Activated CD8-positive, alpha-beta memory T cell treated with anti-CD3 and anti-CD28 coated beads, Interleukin-2, amount 50 U/mL, for 24 hours (primary cell): ENCODE measurements around the gene TMEM170A.
"Not testable (repeated sequence)": the region's sequence is repeated elsewhere in the genome, so short reads cannot be mapped to it uniquely, and the experiment has no call there.

Source experiments
- DNase-seq: peaks from one replicate; pipeline ENCODE4 v3.0.0-alpha.2; 2020; ENCODE audit errors: extremely low read depth

TMEM170A gene

GRCh38 chr16:75481475-75481874, 17.0 kb upstream of the TMEM170A start:
- DNase-seq = no peak

- DNase-seq = no peak
These were observed 15.0 kb upstream of the TMEM170A start for GRCh38 chr16:75479421-75479990.

GRCh38 chr16:75478480-75479345, 14.2 kb upstream of the TMEM170A start:
- no peak for DNase-seq

DNA sequence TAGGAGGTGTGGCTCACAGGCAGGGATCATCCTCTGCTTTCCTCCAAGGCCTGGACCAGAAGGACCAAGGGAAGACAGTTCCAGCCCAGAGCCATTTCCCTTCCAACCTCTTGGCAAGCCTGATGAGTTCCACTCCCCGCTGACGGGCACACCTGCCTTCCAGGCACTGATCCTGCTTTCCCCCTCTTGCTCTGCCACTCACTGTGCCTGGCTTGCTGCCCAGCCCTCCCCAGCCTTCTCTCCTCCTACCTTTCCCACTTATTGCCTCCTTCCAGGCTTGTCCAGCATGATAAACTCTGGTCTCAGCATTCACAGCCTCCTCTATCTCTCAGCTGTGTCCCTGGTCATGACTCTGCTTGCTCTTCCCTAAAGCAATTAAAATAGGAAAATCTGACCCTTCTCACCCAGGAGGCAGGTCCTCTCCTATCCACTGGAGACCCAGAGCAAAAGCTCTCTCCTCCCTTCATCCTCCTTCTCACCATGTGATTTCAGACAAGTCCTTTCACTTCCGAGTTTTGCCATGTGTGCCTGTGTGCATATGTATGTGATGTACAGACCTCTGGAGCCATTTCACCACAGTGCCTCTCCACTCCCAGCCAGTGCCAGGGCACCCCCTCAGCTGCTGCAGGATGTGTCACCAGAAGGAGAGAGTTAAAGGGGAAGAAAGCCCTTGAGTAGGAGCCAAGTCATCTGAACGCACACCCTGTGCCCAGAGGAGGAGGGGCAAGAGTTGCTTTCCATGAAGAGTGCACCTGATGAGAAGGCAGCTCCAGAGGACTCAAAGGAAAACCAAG, 13.4 kb upstream of the TMEM170A start:
- DNase-seq = no peak

- DNase-seq = no peak
These were observed 12.3 kb upstream of the TMEM170A start for GRCh38 chr16:75476817-75477216.

DNA sequence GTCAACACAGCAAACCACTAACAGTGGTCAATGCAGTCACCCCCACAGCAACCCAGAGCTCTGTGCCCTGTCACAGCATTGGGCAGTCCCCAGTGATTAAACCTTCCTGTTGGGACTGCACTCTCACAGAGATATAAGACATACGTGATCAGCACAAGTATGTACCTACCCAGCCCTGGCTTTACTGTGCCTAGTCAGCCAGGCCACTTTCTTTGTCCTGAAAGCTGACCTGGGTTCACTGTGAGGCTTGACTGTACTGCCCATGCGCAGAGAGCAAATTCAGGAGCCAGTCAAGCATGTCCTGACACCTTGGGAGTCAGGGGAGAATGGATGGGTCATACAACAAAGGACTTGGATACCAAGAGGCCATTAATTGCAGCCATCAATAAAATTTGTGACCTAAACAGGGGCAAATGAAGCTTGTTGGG, 10.9 kb upstream of the TMEM170A start:
- DNase-seq = no peak

DNA sequence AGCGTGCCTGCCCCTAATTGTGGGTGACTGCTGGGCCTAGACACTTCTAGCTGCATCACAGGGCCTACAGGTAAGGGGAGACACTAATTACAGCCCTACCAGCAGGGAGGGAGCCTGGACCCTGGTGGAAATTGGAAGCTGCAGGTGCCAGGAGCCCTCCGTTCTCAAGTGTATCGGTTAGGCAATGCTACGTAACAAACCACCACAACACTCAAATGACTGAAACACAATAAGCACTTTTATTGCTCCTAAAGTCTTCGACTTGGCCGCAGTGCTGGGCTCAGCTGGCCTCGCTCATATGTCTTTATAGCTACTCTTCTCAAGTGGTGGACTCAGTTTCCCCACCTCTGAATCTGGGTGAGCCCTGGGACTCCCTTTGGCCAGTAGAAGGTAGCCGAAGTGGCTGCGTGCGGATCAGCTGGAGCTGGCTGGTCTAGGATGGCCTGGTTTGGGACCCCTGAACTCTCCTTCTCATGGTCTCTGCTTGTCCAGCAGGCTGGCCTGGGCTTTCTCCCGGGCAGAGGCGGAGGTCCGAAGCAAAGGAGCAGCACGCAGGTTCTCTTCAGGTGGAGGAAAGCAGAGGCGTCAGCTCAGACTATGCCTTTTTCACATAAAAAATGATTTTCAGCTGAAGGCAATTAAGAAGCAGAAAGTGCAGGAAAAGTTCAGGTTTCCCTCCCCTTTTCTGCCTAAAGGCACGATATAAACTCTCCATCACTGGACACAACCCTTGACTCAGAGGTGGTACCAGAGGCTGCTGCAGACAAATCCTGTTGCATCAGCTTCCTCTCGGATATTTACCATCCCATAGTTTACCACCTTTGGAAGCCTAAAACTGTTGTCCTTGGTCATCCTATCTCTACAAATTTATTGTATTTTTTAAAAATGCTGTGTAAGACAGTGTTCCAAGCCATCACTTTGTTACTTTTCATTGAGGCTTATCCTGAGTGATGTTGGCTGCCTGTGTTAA, 8.7 kb upstream of the TMEM170A start:
- DNase-seq = no peak

DNA sequence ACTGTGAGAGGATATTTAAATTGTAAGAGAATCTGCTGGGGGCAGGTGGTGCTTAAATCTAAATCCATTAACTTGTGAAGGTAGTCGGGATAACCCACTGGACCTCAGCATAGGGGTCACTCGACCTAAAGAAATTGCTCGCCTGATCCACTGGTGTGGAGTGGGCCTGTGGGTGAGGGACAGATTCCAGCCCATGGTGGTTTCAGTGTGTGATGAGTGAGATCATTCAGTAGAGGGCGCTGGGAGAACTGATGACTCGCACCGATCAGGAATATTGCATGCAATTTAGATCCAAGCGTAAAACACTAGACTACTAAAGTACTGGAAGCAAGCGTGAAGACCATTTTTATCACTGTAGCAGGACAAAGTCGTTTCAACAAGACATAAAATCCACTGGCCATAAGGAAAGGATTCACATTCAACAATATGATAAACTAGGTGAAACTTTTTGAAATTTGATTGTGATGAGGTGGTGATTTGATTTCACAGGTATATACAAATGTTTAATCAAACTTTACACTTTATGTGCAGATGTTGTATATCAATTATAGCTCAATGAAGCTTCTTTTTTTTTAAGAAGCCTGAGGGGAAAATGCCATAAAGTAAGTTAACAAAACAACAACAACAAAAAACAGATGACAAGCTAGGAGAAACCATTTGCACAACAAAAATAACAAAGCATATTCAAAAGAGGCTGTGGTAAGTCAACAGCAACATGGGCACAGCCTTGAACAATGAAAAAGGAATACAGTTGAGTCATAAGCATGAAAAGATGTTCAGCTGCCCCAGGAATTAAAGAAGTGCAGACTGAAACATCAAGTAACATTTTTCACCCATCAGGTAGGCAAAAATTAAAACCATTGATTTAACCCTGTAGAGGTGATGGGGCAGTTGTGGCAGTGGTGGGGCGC, 7.5 kb upstream of the TMEM170A start:
- DNase-seq = no peak

GRCh38 chr16:75466760-75467159, 2.3 kb upstream of the TMEM170A start:
- no peak for DNase-seq

GRCh38 chr16:75463389-75464121, 934 bp downstream of the TMEM170A start:
- not testable (repeated sequence) for DNase-seq

DNA sequence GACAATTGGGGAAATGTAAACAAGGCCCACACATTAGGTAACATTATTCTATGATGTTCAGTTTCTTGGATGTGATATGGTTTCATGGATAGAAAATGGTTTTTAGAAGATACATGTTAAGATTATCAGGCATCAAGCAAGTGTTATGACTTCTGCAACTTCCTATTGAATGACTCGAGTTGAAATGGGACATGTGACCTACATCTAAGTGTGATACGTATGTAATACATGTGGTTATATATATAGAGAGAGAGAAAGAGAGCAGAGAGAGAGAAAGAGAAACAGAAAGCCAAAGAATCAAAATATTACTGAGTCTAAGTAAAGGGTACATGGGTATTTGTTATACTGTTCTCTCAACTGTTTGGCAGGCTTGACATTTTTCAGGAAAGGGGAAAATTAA, 1.7 kb downstream of the TMEM170A start:
- no peak for DNase-seq

- DNase-seq = no peak
These were observed 2.9 kb downstream of the TMEM170A start for GRCh38 chr16:75461575-75461974.

GRCh38 chr16:75460446-75460845, 4.0 kb downstream of the TMEM170A start:
- DNase-seq = no peak

DNA sequence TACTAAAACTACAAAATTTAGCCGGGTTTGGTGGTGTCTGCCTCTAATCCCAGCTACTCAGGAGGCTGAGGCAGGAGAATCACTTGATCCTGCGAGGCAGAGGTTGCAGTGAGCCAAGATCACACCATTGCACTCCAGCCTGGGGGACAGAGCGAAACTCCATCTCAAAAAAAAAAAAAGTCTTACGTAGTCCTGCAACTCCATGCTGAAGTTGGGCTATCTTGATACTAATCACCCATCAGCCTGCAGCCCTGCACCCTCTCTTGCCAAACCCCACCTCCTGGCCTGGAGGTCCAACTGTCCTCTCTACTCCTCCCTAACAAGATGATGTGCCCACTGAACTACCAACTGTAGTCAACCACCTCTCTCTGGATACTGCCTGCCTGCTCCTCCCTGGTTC, 4.8 kb downstream of the TMEM170A start:
- DNase-seq = no peak

- no peak for DNase-seq
These were observed 6.0 kb downstream of the TMEM170A start for GRCh38 chr16:75458439-75458838.

- DNase-seq = no peak
These were observed 6.5 kb downstream of the TMEM170A start for GRCh38 chr16:75458029-75458428.

DNA sequence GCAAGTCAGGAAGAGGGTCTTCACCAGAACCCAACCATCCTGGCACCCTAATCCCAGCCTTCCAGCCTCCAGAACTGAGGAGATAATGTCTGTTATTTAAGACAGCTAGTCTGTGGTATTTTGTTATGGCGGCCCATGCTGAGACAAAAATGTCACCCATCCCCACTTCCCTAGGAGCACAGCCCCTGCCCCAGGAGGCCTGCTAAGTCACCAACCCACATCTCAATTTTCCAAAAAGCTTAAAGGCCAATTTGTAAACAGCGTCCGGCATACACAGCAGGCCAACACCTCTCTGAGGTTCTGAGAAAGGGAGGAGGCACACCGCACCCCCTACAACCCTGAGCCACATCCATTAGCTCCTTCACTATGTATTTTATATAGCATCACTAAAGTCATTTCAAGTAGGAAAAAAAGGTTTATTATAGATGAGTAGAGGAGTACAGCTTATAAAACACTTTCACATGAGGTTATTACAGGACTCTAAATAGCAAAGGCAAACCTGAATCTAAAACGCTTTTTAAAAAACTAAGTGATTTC, 6.9 kb downstream of the TMEM170A start:
- DNase-seq = no peak

DNA sequence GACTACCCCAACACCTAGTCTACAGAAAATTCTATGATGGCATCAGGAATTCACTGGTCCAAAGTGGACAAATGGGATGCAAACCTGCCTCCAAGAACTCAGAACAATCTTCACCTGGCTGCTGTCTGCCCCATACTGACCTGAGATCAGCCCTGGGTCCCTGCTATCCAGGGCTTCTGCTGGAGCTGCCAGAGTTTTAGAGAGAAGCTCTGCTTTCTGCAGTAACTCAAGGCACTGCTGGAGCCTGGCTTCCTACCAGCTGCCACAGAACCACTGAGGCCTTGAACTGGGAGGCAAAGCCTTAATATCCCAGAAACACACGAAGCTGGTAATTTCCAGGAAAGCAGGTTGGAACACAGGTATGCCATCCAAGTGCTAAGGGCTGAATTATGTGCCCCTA, 7.5 kb downstream of the TMEM170A start:
- DNase-seq = no peak

DNA sequence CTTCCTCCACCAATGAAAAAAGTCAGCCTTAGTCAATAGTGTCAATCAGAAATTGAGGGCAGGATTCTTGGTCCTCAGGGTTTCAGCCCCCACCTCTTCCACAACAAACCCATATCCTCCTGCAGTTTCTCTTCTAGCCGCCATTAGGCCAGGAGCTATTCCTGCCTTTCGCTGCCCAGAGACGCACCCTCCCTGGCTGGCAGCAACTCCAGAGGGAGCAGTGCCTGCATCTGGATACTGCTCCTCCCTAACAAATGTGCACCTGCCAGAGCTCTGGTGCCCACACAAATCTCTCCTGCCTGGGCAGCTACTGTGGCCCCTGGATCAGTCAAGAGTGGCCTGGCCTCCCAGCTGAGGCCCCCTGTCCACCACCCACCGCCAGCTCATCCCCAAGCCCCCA, 8.0 kb downstream of the TMEM170A start:
- not testable (repeated sequence) for DNase-seq
